ENCODE measurements around the gene ARHGEF37.
"Not testable (repeated sequence)": the region's sequence is repeated elsewhere in the genome, so short reads cannot be mapped to it uniquely, and the experiment has no call there.

ARHGEF37 gene

GRCh38 chr5:149644629-149645028 is 63.3 kb downstream of the ARHGEF37 start:
- DNase-seq (ENCODE audit: low read depth), result no peak
- H3K4me3 ChIP-seq (ENCODE audit: low read depth, low read length), result no peak overlapping the region
- no peak for TF ChIP-seq CTCF (IDR thresholded peaks at IDR 0.05; ENCODE audit: insufficient read depth, low read depth, low read length, missing control alignments)

DNA sequence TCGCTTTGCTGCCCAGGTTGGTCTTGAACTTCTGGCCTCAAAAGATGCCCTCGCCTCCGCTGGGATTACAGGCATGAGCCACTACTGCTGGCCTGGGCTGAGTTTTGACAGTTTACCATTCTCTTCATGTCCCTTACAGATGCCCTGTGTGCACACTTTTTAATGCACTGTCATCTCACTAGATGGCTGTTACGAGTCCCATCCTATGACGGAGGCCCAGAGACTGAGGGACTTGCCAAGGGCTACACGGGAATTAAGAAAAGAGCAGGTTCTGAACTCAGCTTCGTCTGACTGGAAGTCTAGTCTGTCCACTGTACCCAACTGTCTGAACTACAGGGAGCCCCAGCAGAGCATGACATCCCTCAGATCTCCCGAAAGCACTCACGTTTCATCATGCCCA is 63.9 kb downstream of the ARHGEF37 start:
- TF ChIP-seq CTCF (IDR thresholded peaks at IDR 0.05; ENCODE audit: insufficient read depth, low read depth, low read length, missing control alignments), result no peak

GRCh38 chr5:149645725-149646124 is 64.4 kb downstream of the ARHGEF37 start:
- no peak overlapping the region for H3K4me3 ChIP-seq (ENCODE audit: low read depth, low read length)
- no peak for TF ChIP-seq CTCF (IDR thresholded peaks at IDR 0.05; ENCODE audit: insufficient read depth, low read depth, low read length, missing control alignments)
- DNase-seq (ENCODE audit: low read depth), result no peak

More for the DNA sequence above, 63.9 kb downstream of the ARHGEF37 start:
- DNase-seq (ENCODE audit: low read depth), result no peak
- no peak overlapping the region for H3K4me3 ChIP-seq (ENCODE audit: low read depth, low read length)

- no peak for DNase-seq (ENCODE audit: low read depth)
- H3K4me3 ChIP-seq (ENCODE audit: low read depth, low read length), result no peak overlapping the region
- no peak for TF ChIP-seq CTCF (IDR thresholded peaks at IDR 0.05; ENCODE audit: insufficient read depth, low read depth, low read length, missing control alignments)
These were observed 65.3 kb downstream of the ARHGEF37 start for GRCh38 chr5:149646564-149646963.

GRCh38 chr5:149647334-149647733 is 66.0 kb downstream of the ARHGEF37 start:
- no peak for DNase-seq (ENCODE audit: low read depth)
- no peak overlapping the region for H3K4me3 ChIP-seq (ENCODE audit: low read depth, low read length)
- TF ChIP-seq CTCF (IDR thresholded peaks at IDR 0.05; ENCODE audit: insufficient read depth, low read depth, low read length, missing control alignments), result no peak

GRCh38 chr5:149648464-149649393 is 67.4 kb downstream of the ARHGEF37 start:
- not testable (repeated sequence) for H3K4me3 ChIP-seq (ENCODE audit: low read depth, low read length); DNase-seq (ENCODE audit: low read depth)

- not testable (repeated sequence) for DNase-seq (ENCODE audit: low read depth); H3K4me3 ChIP-seq (ENCODE audit: low read depth, low read length)
These were observed 68.4 kb downstream of the ARHGEF37 start for GRCh38 chr5:149649730-149650129.

DNA sequence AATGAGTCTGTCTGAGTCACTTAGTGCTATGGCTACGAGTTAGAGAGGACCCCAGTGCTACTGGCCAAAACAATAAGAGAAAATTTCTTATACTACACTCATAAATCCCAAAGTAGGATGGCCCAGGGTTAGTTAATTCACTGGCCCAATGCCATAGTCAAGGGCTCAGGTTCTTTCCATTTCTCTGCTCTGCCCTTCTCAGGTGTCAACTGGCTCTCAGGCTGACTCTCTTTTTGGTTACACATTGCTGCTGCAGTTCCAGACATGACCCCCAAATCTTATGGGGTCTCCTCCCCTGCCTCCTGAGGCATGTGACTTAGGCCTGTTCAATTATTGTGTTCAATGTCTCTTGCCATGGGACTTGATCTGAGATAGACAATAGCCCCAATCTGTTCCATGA is 70.4 kb downstream of the ARHGEF37 start:
- no peak for TF ChIP-seq CTCF (IDR thresholded peaks at IDR 0.05; ENCODE audit: insufficient read depth, low read depth, low read length, missing control alignments)
- no peak for DNase-seq (ENCODE audit: low read depth)

More for the DNA sequence above, 70.4 kb downstream of the ARHGEF37 start:
- no peak overlapping the region for H3K4me3 ChIP-seq (ENCODE audit: low read depth, low read length)
